ENCODE results near the gene NSMCE1.
A peak's percentile ranks its signal among the peaks of the same experiment; 100 is the strongest.

NSMCE1 gene

GRCh38 chr16:27268376-27269299, at the start of gene NSMCE1:
NSMCE1 (minus strand) TSS chr16:27268772; CDS start chr16:27257570, 11,202 bp downstream.
- DNase-seq = peak; percentile 91

- no peak for DNase-seq
Observed at GRCh38 chr16:27317738-27318391, 49.3 kb upstream of the NSMCE1 start.

- no peak for DNase-seq
Observed at GRCh38 chr16:27317320-27317719, 48.7 kb upstream of the NSMCE1 start.

- no peak for DNase-seq
Observed at GRCh38 chr16:27316038-27316680, 47.6 kb upstream of the NSMCE1 start.

GRCh38 chr16:27315333-27316037, 46.9 kb upstream of the NSMCE1 start:
- DNase-seq = no peak

GRCh38 chr16:27314986-27315332, 46.4 kb upstream of the NSMCE1 start:
- no peak for DNase-seq

GRCh38 chr16:27314161-27314723, 45.7 kb upstream of the NSMCE1 start:
- DNase-seq = no peak

GRCh38 chr16:27313422-27314160, 45.0 kb upstream of the NSMCE1 start, which contains the start of gene IL4R:
IL4R (plus strand) TSS chr16:27313974; CDS start chr16:27340204, 26,230 bp downstream.
- peak; percentile 41 for DNase-seq

- no peak for DNase-seq
Observed at GRCh38 chr16:27312580-27313421, 44.2 kb upstream of the NSMCE1 start.

GRCh38 chr16:27311897-27312303, 43.3 kb upstream of the NSMCE1 start:
- DNase-seq = no peak

- no peak for DNase-seq
Observed at GRCh38 chr16:27311448-27311830, 42.9 kb upstream of the NSMCE1 start.

GRCh38 chr16:27310576-27311447, 42.2 kb upstream of the NSMCE1 start:
- no peak for DNase-seq

- no peak for DNase-seq
Observed at GRCh38 chr16:27308792-27309191, 40.2 kb upstream of the NSMCE1 start.

GRCh38 chr16:27305839-27306442, 37.4 kb upstream of the NSMCE1 start:
- DNase-seq = no peak

GRCh38 chr16:27304881-27305745, 36.5 kb upstream of the NSMCE1 start:
- DNase-seq = no peak

GRCh38 chr16:27304102-27304501, 35.5 kb upstream of the NSMCE1 start:
- no peak for DNase-seq

- DNase-seq = no peak
Observed at GRCh38 chr16:27303256-27304100, 34.9 kb upstream of the NSMCE1 start.

Data from NK-92 treated with Interleukin-12 subunit alpha and Interleukin-12 subunit beta, amount 100 ng/mL, for 24 hours (cell line).